MM.1S (cell line): ENCODE measurements around the gene KCNK7.

Experiments used
- DNase-seq: peaks from one replicate; pipeline ENCODE4 v3.0.0-alpha.2; 2015
- H2AFZ ChIP-seq: fragments of 300-600 bp; sonication (generic); 2 replicates; pipeline ENCODE4 v1.6.0; 2016; ENCODE audit warnings: antibody characterized with exemption, low read length
- H3F3A ChIP-seq: fragments of 300-600 bp; sonication (generic); 2 replicates; pipeline ENCODE4 v1.6.1; 2016; ENCODE audit warnings: mild to moderate bottlenecking, antibody characterized with exemption, low read length, moderate library complexity, mixed read lengths; ENCODE audit not compliant: insufficient read depth
- H3K27ac ChIP-seq: fragments of 300-600 bp; sonication (generic); 2 replicates; pipeline ENCODE4 v1.5.1; 2016; ENCODE audit warnings: mild to moderate bottlenecking, low read length
- H3K27me3 ChIP-seq: fragments of 300-600 bp; sonication (generic); replicated peaks from 2 replicates; pipeline ENCODE4 v1.6.0; 2016; ENCODE audit warnings: low read length; ENCODE audit not compliant: insufficient read depth
- H3K36me3 ChIP-seq: fragments of 300-600 bp; sonication (generic); replicated peaks from 2 replicates; pipeline ENCODE4 v1.6.1; 2016; ENCODE audit warnings: mild to moderate bottlenecking, low read length, mixed read lengths; ENCODE audit not compliant: insufficient read depth
- H3K4me1 ChIP-seq: fragments of 300-600 bp; sonication (generic); 2 replicates; pipeline ENCODE4 v1.6.1; 2016; ENCODE audit warnings: low read length, mixed read lengths
- H3K4me2 ChIP-seq: fragments of 300-600 bp; sonication (generic); 2 replicates; pipeline ENCODE4 v1.6.0; 2016; ENCODE audit warnings: low read depth, low read length
- H3K4me3 ChIP-seq: fragments of 300-600 bp; sonication (generic); 2 replicates; pipeline ENCODE4 v1.5.1; 2016; ENCODE audit warnings: low read length, mixed read lengths
- H3K79me2 ChIP-seq: fragments of 300-600 bp; sonication (generic); 2 replicates; pipeline ENCODE4 v1.6.1; 2016; ENCODE audit warnings: mixed run types, low read length, mixed read lengths
- H3K9ac ChIP-seq: fragments of 300-600 bp; sonication (generic); 2 replicates; pipeline ENCODE4 v1.6.1; 2016; ENCODE audit warnings: low read length, mixed read lengths
- H3K9me2 ChIP-seq: fragments of 300-600 bp; sonication (generic); replicated peaks from 2 replicates; pipeline ENCODE4 v1.6.1; 2016; ENCODE audit warnings: mild to moderate bottlenecking, low read length, mixed read lengths; ENCODE audit not compliant: insufficient read depth
- H3K9me3 ChIP-seq: fragments of 300-600 bp; sonication (generic); replicated peaks from 2 replicates; pipeline ENCODE4 v1.6.1; 2016; ENCODE audit warnings: mild to moderate bottlenecking, low read length, mixed read lengths; ENCODE audit not compliant: insufficient read depth
- H4K20me1 ChIP-seq: fragments of 300-600 bp; sonication (generic); 2 replicates; pipeline ENCODE4 v1.6.1; 2016; ENCODE audit warnings: mild to moderate bottlenecking, low read length, moderate library complexity, mixed read lengths; ENCODE audit not compliant: insufficient read depth
- CTCF ChIP-seq: fragments of 300-600 bp; sonication (generic); IDR thresholded peaks from 2 replicates; pipeline ENCODE4 v1.5.1; 2016; ENCODE audit warnings: antibody characterized with exemption, low read length, mixed read lengths
- EZH2 ChIP-seq: fragments of 300-600 bp; sonication (generic); optimal IDR thresholded peaks from 2 replicates; pipeline ENCODE3; 2017; ENCODE audit warnings: low read depth, mild to moderate bottlenecking, antibody characterized with exemption, low read length, mixed read lengths
- EZH2phosphoT487 ChIP-seq: fragments of 300-600 bp; sonication (generic); IDR thresholded peaks from 2 replicates; pipeline ENCODE4 v1.6.1; 2018; ENCODE audit warnings: antibody characterized with exemption, low read length

KCNK7 gene

GRCh38 chr11:65559951-65560537 is 35.6 kb downstream of the KCNK7 start:
- Histone ChIP-seq H3K4me2 (no peak overlapping the region), H2AFZ (no peak overlapping the region), H3K9me3 (no peaks in the 10 kb centered on the region), H3K36me3 (no peaks in the 10 kb centered on the region), H3K4me1 (0 out of 2 replicates have a peak, but pooled peaks cover 5% of the 10 kb centered on the region), H3K27me3 (no peaks in the 10 kb centered on the region), H4K20me1 (no peaks in the 10 kb centered on the region), H3K4me3 (no peak overlapping the region), H3K9ac (no peak overlapping the region), H3K79me2 (no peaks in the 10 kb centered on the region), H3F3A (peaks cover 15% of the 10 kb centered on the region; the same call in 1 of the 2 replicates), H3K27ac (no peak overlapping the region), H3K9me2 (no peaks in the 10 kb centered on the region)
- TF ChIP-seq CTCF: no peak
- no peak for TF ChIP-seq EZH2
- TF ChIP-seq EZH2phosphoT487: no peak
- DNase-seq: no peak

- Histone ChIP-seq H3K9me2 (no peaks in the 10 kb centered on the region), H3K4me3 (no peak overlapping the region), H2AFZ (no peak overlapping the region), H3K36me3 (no peaks in the 10 kb centered on the region), H3K79me2 (no peaks in the 10 kb centered on the region), H3K4me2 (no peak overlapping the region), H3K27ac (no peak overlapping the region), H3F3A (peaks cover 15% of the 10 kb centered on the region; the same call in 1 of the 2 replicates), H3K4me1 (0 out of 2 replicates have a peak, but pooled peaks cover 5% of the 10 kb centered on the region), H3K9ac (no peak overlapping the region), H3K9me3 (no peaks in the 10 kb centered on the region), H4K20me1 (no peaks in the 10 kb centered on the region), H3K27me3 (no peaks in the 10 kb centered on the region)
- DNase-seq: no peak
- TF ChIP-seq EZH2 (no peak), EZH2phosphoT487 (no peak), CTCF (no peak)
Observed at GRCh38 chr11:65559535-65559934, 36.1 kb downstream of the KCNK7 start.

- H3K4me3 ChIP-seq: peak overlapping the region; percentile 59
- H3K9me3 ChIP-seq: no peaks in the 10 kb centered on the region
- H3K79me2 ChIP-seq: no peaks in the 10 kb centered on the region
- H3K4me2 ChIP-seq: peak overlapping the region; percentile 79
- no peaks in the 10 kb centered on the region for H3K36me3 ChIP-seq
- TF ChIP-seq EZH2phosphoT487: no peak
- TF ChIP-seq EZH2: no peak
- no peak for TF ChIP-seq CTCF
- no peaks in the 10 kb centered on the region for H3K27me3 ChIP-seq
- no peak for DNase-seq
- H3K9me2 ChIP-seq: no peaks in the 10 kb centered on the region
- H3K27ac ChIP-seq: no peak overlapping the region
- H3K9ac ChIP-seq: peak overlapping the region; percentile 65; the same call in 1 of the 2 replicates
- peaks cover 15% of the 10 kb centered on the region; the same call in 1 of the 2 replicates for H3F3A ChIP-seq
- H2AFZ ChIP-seq: peak overlapping the region; percentile 78
- no peaks in the 10 kb centered on the region for H4K20me1 ChIP-seq
- 0 out of 2 replicates have a peak, but pooled peaks cover 5% of the 10 kb centered on the region for H3K4me1 ChIP-seq
Observed at GRCh38 chr11:65558930-65559509, 36.6 kb downstream of the KCNK7 start.
